C4-2B (cell line): ENCODE results near the gene COL4A4.

Experiments used
- CTCF ChIP-seq: fragments of 450-650 bp; conservative IDR thresholded peaks from 2 replicates; pipeline ENCODE4 v1.5.1; 2017; ENCODE audit warnings: mild to moderate bottlenecking
- ZFX ChIP-seq: fragments of 450-650 bp; IDR thresholded peaks from 2 replicates; pipeline ENCODE4 v1.6.1; 2017

GRCh38 chr2:227035711-227036367 lies 128.2 kb downstream of the COL4A4 start:
- TF ChIP-seq CTCF (no peak), ZFX (no peak)
